Heart left ventricle (tissue), 16 donors: ENCODE data around the gene GCLM. TPM values are rescaled to one million over a fixed set of nuclear protein-coding genes. Genes with fewer than 3 reads are reported as not detected.

ENCODE experiments used
- ATAC-seq, 4 donors: fragments of 200-7000 bp; cut with Tn5 transposase; one replicate each; pipeline ENCODE4 v1.9.1; 2020 to 2022; ENCODE audit warnings: moderate library complexity in 4 of 4, mild to moderate bottlenecking in 3 of 4, moderate number of reproducible peaks in 1 of 4
- DNase-seq, 5 donors: peaks; one replicate each; pipeline ENCODE4 v3.0.0-alpha.2; 2020
- H3K27ac ChIP-seq, 12 donors: fragments of 200-600 bp; sonication (generic) in 4 of 12; one replicate each; pipeline versions ENCODE4 v1.5.0 to v1.8.0; 2016 to 2022; ENCODE audit warnings: mild to moderate bottlenecking in 2 of 12
- H3K27me3 ChIP-seq, 9 donors: fragments of 200-600 bp; sonication (generic) in 2 of 9; one replicate each; pipeline versions ENCODE4 v1.5.1 to v1.8.0; 2016 to 2022; ENCODE audit warnings: mild to moderate bottlenecking in 3 of 9
- H3K36me3 ChIP-seq, 9 donors: fragments of 200-600 bp; sonication (generic) in 2 of 9; one replicate each; pipeline versions ENCODE4 v1.5.0 to v1.8.0; 2018 to 2022; ENCODE audit warnings: mild to moderate bottlenecking in 2 of 9
- H3K4me1 ChIP-seq, 12 donors: fragments of 200-600 bp; sonication (generic) in 4 of 12; one replicate each; pipeline versions ENCODE4 v1.5.0 to v1.8.0; 2016 to 2022; ENCODE audit warnings: mild to moderate bottlenecking in 3 of 12
- H3K4me3 ChIP-seq, 12 donors: fragments of 200-600 bp; sonication (generic) in 4 of 12; one replicate each; pipeline versions ENCODE4 v1.5.0 to v1.8.0; 2017 to 2022; ENCODE audit warnings: mild to moderate bottlenecking in 9 of 12, moderate library complexity in 4 of 12
- H3K9me3 ChIP-seq, 12 donors: fragments of 200-600 bp; sonication (generic) in 4 of 12; one replicate each; pipeline versions ENCODE4 v1.5.0 to v1.8.0; 2016 to 2022; ENCODE audit warnings: mild to moderate bottlenecking in 1 of 12
- POLR2A ChIP-seq, 2 donors: fragments of 450-650 bp; IDR thresholded peaks; one replicate each; pipeline ENCODE4 v1.6.1; 2017; ENCODE audit warnings: antibody characterized with exemption in 2 of 2, mild to moderate bottlenecking in 2 of 2, moderate library complexity in 2 of 2
- WGBS, 4 donors: extraction: QIAGEN DNeasy Blood & Tissue Kit in 2 of 4; methylation state at CpG; one replicate each; pipeline versions ENCODE4 v1.1.5 to v1.1.7; 2013 to 2018; 5-methylcytosine and 5-hydroxymethylcytosine counted together
- intact Hi-C, 10 donors: fragments of 100-400 bp; cut with DNase I; formaldehyde crosslinking; loops; one replicate each; pipeline versions ENCODE4 v1.11.1 to v1.14.2; 2022
- polyA plus RNA-seq, 2 donors: library from polyadenylated mRNA; stranded (reverse); fragments of 200-250 nt; gene quantifications; one replicate each; pipeline ENCODE4 v1.2.3, GENCODE V29; 2013
- total RNA-seq, 9 donors: library from RNA; depleted of rRNA in 2 of 9; stranded (reverse); fragments of >200 nt in 2 of 9; fragmentation: NEBNext Ultra II Directional in 3 of 9; extraction: Animal tissue kit (Norgen Biotek cat#: 25700) in 3 of 9; gene quantifications; one replicate each; pipeline versions ENCODE4 v1.1.0 to v1.2.4, GENCODE V29; 2016 to 2023
- TF ChIP-seq, protein P1 (sequence below), 12 donors: fragments of 200-600 bp; sonication (generic) in 4 of 12; IDR thresholded peaks; one replicate each; pipeline versions ENCODE4 v1.5.0 to v1.8.0; 2018 to 2022; ENCODE audit warnings: antibody characterized with exemption in 12 of 12, mild to moderate bottlenecking in 5 of 12
- donor health status: ischemic (EF 13 %, LVEDD 7.1; RV severe dilation, severe dysfunction).
- donor health status: healthy with polysubstance abuse.
- donor health status: DM: no; HTN: yes; CAD: no.
- donor health status: DM: no; HTN: no; CAD: no.
- donor health status: ischemic (EF 25% LVEDD 6.9; RV normal size, moderate dysfunction).
- donor health status: ischemic (EF 25% LVEDD 5.7; RV mildly dilated, moderate dysfunction).
- donor health status: healthy.
- donor health status: DM: yes; HTN: yes; CAD: no.
- donor health status: ischemic (EF 35%, LVEDD 5.7; RV mildly dilated, moderate dysfunction).
- donor health status: nonischemic (EF 11% LVEDD 7.7; RV severe dilation, severe dysfunction).
- donor health status: DM: yes; HTN: yes; CAD: no.
- donor health status: PGD.
- donor health status: ischemic (EF 29% LVEDD 5.4; RV normal size, mild dysfunction).
- donor health status: nonischemic (EF 23%, LVEDD 6.1; RV moderate dilation, normal function).

GCLM gene
- total and polyA plus RNA-seq, 11 donors = 1.8 to 21.9 (median 10.7) TPM

DNA sequence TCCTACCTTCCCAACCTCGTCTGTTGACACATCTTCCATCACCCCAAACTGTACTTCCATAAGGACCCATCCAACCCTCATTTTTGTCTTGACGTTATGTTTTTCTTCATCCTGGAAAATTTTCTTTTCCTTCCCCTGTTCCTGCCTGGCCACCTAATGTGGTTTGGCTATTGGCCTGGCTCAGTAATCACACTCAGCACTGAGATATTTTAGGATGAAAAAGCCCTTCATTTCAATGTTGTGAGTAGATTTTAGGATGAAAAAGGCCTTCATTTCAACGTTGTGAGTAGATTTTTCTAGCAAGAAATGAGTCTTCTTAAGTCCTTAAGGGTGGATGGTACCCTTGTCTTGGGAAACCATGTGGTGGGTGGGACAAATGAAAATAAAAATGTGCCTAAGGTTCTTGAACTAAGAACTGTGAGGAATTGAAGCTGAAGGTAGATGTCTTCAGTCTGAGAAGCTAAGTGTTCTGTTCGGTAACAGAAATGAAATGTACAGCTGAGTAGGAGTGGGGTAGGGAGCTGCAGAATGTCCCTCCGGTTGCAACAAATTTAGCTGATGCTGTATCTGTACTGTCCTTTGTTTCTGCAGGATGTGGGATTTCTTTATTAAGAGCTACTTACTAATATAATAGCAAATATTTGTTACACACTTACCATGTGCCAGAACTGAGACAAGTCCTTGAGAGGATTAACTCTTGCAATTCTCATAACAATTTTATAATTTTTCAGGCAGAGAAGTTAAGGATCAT is 66.3 kb downstream of the GCLM start:
- H3K27me3 ChIP-seq = no peaks in the 10 kb centered on the region
- TF ChIP-seq, protein P1, sequence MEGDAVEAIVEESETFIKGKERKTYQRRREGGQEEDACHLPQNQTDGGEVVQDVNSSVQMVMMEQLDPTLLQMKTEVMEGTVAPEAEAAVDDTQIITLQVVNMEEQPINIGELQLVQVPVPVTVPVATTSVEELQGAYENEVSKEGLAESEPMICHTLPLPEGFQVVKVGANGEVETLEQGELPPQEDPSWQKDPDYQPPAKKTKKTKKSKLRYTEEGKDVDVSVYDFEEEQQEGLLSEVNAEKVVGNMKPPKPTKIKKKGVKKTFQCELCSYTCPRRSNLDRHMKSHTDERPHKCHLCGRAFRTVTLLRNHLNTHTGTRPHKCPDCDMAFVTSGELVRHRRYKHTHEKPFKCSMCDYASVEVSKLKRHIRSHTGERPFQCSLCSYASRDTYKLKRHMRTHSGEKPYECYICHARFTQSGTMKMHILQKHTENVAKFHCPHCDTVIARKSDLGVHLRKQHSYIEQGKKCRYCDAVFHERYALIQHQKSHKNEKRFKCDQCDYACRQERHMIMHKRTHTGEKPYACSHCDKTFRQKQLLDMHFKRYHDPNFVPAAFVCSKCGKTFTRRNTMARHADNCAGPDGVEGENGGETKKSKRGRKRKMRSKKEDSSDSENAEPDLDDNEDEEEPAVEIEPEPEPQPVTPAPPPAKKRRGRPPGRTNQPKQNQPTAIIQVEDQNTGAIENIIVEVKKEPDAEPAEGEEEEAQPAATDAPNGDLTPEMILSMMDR (IDR thresholded peaks at IDR 0.05) = no peak
- TF ChIP-seq POLR2A (IDR thresholded peaks at IDR 0.05) = no peak
- H3K4me1 ChIP-seq = peaks cover 0 to 33% (median 17%) of the 10 kb centered on the region in 12 donors
- ATAC-seq (no peak), DNase-seq (no peak)
- intact Hi-C loops = loop anchor here in 8 of 10 donors (5.0 to 10.0 kb wide), 6 partner anchors 218 to 538 kb away; no protein-coding TSS in a partner anchor
- no peaks in the 10 kb centered on the region for H3K9me3 ChIP-seq
- WGBS, 4 donors = 77 to 90% (median 85%) methylated on average over 5 of the region's 5 CpGs
- H3K27ac ChIP-seq = no peak overlapping the region
- peaks cover 0 to 4% (median 0%) of the 10 kb centered on the region in 9 donors for H3K36me3 ChIP-seq
- no peak overlapping the region for H3K4me3 ChIP-seq

DNA sequence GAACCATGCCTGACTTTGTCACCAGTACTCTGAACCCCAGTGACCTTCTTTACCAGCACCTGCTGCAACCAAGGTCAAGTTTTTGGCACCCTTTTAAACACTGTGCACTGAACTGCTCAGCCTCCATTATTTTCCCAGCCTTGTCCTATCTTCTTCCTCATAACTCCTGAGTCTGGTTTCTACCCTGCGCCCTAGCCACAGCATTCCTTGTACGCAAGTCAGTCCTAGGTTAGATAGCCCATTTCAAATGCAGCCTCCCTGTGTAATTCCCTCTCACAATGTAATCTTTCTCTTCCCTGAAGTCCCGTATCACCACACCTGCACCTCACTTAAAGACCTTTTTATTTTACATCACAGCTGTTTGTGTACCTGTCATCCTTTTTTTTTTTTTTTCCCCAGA is 67.5 kb downstream of the GCLM start:
- H3K27ac ChIP-seq = no peak overlapping the region
- ATAC-seq = no peak
- H3K4me3 ChIP-seq = no peak overlapping the region
- intact Hi-C loops = loop anchor here in 8 of 10 donors (5.0 to 10.0 kb wide), 6 partner anchors 217 to 537 kb away; no protein-coding TSS in a partner anchor
- no peaks in the 10 kb centered on the region for H3K9me3 ChIP-seq
- no peak for TF ChIP-seq POLR2A (IDR thresholded peaks at IDR 0.05)
- TF ChIP-seq, protein P1 (IDR thresholded peaks at IDR 0.05) = no peak
- DNase-seq = no peak
- H3K36me3 ChIP-seq = peaks cover 0 to 4% (median 0%) of the 10 kb centered on the region in 9 donors
- H3K27me3 ChIP-seq = no peaks in the 10 kb centered on the region
- 98 to 99% (median 98%) methylated on average over 3 of the region's 3 CpGs for WGBS, 4 donors
- peaks cover 0 to 31% (median 17%) of the 10 kb centered on the region in 12 donors for H3K4me1 ChIP-seq

DNA sequence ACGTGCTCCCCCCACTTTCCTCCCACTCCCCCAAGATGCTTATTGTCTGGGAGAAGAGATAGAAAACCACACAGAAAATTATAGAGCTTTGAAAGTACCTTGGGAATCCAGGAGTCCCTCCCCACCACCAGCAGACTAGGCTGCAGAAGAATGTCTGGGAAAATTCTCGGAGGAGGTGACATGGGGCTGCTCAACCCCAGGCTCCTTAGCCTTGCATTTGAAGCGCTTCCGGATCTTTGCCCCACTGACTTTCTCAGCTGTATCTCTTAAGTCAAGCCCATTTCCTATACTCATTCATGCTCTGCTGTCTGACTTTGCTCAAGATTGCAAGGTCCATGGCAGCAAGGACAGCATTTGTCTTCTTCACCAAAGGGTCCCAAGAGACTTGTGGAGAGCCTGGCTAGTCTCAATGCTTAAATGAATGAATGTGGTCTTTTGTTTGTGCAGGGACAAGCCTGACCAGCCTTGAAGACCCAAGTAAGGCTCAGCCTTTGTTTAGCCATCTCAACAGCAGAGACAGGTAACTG is 68.2 kb downstream of the GCLM start:
- no peak for DNase-seq
- 92 to 97% (median 95%) methylated on average over 4 of the region's 4 CpGs for WGBS, 4 donors
- no peak for ATAC-seq
- Histone ChIP-seq H3K36me3 (peaks cover 0 to 4% (median 0%) of the 10 kb centered on the region in 9 donors), H3K27ac (no peak overlapping the region), H3K27me3 (no peaks in the 10 kb centered on the region), H3K4me1 (peaks cover 0 to 30% (median 16%) of the 10 kb centered on the region in 12 donors), H3K4me3 (no peak overlapping the region), H3K9me3 (no peaks in the 10 kb centered on the region)
- intact Hi-C loops = loop anchor here in 8 of 10 donors (5.0 to 10.0 kb wide), 6 partner anchors 216 to 536 kb away; no protein-coding TSS in a partner anchor
- TF ChIP-seq POLR2A (IDR thresholded peaks at IDR 0.05) = no peak
- TF ChIP-seq, protein P1 (IDR thresholded peaks at IDR 0.05) = no peak

DNA sequence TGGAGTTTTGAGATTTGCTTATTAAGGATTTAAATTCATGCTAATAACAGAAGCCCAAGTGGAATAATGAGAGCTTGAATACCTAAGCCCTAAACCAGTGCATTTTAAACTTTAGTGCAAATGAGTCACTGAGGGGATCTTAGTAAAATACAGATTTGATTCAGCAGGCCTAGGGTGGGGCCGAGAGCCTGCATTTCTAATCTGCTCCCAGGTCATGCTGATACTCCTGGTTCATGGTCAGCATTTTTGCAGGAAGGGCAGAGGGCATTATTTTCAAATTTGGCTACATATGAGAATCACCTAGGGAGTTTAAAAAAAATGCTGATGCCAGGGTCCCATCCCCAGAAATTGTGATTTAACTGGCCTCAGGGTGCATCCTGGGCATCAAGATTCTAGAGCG is 69.5 kb downstream of the GCLM start:
- Histone ChIP-seq H3K27ac (no peak overlapping the region), H3K27me3 (no peaks in the 10 kb centered on the region), H3K36me3 (peaks cover 0 to 4% (median 0%) of the 10 kb centered on the region in 9 donors), H3K9me3 (no peaks in the 10 kb centered on the region), H3K4me1 (peaks cover 0 to 18% (median 5%) of the 10 kb centered on the region in 12 donors), H3K4me3 (no peak overlapping the region)
- TF ChIP-seq, protein P1 (IDR thresholded peaks at IDR 0.05) = no peak
- no peak for TF ChIP-seq POLR2A (IDR thresholded peaks at IDR 0.05)
- intact Hi-C loops = loop anchor here in 8 of 10 donors (5.0 to 10.0 kb wide), 6 partner anchors 215 to 535 kb away; no protein-coding TSS in a partner anchor
- DNase-seq (no peak), ATAC-seq (no peak)
- WGBS, 4 donors = 89 to 97% (median 93%) methylated on average over 2 of the region's 2 CpGs
